Thyroid gland (tissue), 4 donors: ENCODE results near the gene SLC25A1. TPM values are rescaled to one million over a fixed set of nuclear protein-coding genes. Genes with fewer than 3 reads are reported as not detected.

ENCODE experiments used
- DNase-seq, 2 donors: peaks; one replicate each; pipeline ENCODE4 v3.0.0-alpha.2; 2019
- H3K27ac ChIP-seq, 3 donors: fragments of 200-600 bp; sonication (generic); 1 replicate in 2 of 3; 2 replicates in 1 of 3; pipeline ENCODE4 v1.5.1; 2016 to 2019; ENCODE audit warnings: mild to moderate bottlenecking in 1 of 3, moderate library complexity in 1 of 3
- H3K27me3 ChIP-seq: fragments of 200-600 bp; sonication (generic); one replicate; pipeline ENCODE4 v1.5.1; 2019
- H3K36me3 ChIP-seq, 2 donors: fragments of 200-600 bp; sonication (generic); one replicate each; pipeline ENCODE4 v1.5.1; 2016 to 2019
- H3K4me1 ChIP-seq, 2 donors: fragments of 200-600 bp; sonication (generic); one replicate each; pipeline ENCODE4 v1.5.1; 2017 to 2019
- H3K4me3 ChIP-seq, 3 donors: fragments of 200-600 bp; sonication (generic); replicated peaks in 1 of 3; 1 replicate in 2 of 3; 2 replicates in 1 of 3; pipeline ENCODE4 v1.5.1; 2016; ENCODE audit warnings: mild to moderate bottlenecking in 1 of 3
- H3K9me3 ChIP-seq: fragments of 200-600 bp; sonication (generic); one replicate; pipeline ENCODE4 v1.5.1; 2017
- POLR2A ChIP-seq, 2 donors: fragments of 450-650 bp; IDR thresholded peaks; one replicate each; pipeline ENCODE4 v1.6.1; 2017; ENCODE audit warnings: antibody characterized with exemption in 2 of 2, mild to moderate bottlenecking in 2 of 2, moderate library complexity in 1 of 2
- WGBS, 2 donors: methylation state at CpG; one replicate each; pipeline ENCODE4 v1.1.5; 2017; 5-methylcytosine and 5-hydroxymethylcytosine counted together
- intact Hi-C: fragments of 100-400 bp; cut with DNase I; formaldehyde crosslinking; loops from one replicate; pipeline ENCODE4 v1.15.1; 2023
- total RNA-seq, 4 donors: library from RNA; depleted of rRNA; stranded (reverse); fragments of >200 nt; gene quantifications; one replicate each; pipeline ENCODE4 v1.2.3, GENCODE V29; 2016
- TF ChIP-seq, protein P1 (sequence below), 6 experiments: fragments of 200-600 bp in 3 of 6; fragments of 450-650 bp in 3 of 6; sonication (generic) in 3 of 6; IDR thresholded peaks; one replicate each; pipeline ENCODE4 v1.5.1; 2016 to 2019; ENCODE audit warnings: antibody characterized with exemption in 6 of 6, mild to moderate bottlenecking in 2 of 6, inconsistent platforms in 1 of 6, moderate library complexity in 1 of 6

SLC25A1 gene
- total RNA-seq, 4 donors from 2014 or later = 38.7 to 79.9 (median 62.1) TPM

GRCh38 chr22:19132693-19133400 is 45.7 kb downstream of the SLC25A1 start:
- WGBS, 2 donors = 88 to 91% methylated on average over 9 of the region's 9 CpGs
- H3K27ac ChIP-seq = no peak overlapping the region
- no peaks in the 10 kb centered on the region for H3K27me3 ChIP-seq
- no peaks in the 10 kb centered on the region for H3K9me3 ChIP-seq
- H3K4me3 ChIP-seq = no peak overlapping the region
- intact Hi-C loops = no loop called here
- H3K4me1 ChIP-seq = no peaks in the 10 kb centered on the region
- DNase-seq = no peak
- peaks cover 30 to 35% of the 10 kb centered on the region in 2 donors for H3K36me3 ChIP-seq
- TF ChIP-seq POLR2A (IDR thresholded peaks at IDR 0.05) = no peak
- TF ChIP-seq, protein P1, sequence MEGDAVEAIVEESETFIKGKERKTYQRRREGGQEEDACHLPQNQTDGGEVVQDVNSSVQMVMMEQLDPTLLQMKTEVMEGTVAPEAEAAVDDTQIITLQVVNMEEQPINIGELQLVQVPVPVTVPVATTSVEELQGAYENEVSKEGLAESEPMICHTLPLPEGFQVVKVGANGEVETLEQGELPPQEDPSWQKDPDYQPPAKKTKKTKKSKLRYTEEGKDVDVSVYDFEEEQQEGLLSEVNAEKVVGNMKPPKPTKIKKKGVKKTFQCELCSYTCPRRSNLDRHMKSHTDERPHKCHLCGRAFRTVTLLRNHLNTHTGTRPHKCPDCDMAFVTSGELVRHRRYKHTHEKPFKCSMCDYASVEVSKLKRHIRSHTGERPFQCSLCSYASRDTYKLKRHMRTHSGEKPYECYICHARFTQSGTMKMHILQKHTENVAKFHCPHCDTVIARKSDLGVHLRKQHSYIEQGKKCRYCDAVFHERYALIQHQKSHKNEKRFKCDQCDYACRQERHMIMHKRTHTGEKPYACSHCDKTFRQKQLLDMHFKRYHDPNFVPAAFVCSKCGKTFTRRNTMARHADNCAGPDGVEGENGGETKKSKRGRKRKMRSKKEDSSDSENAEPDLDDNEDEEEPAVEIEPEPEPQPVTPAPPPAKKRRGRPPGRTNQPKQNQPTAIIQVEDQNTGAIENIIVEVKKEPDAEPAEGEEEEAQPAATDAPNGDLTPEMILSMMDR (IDR thresholded peaks at IDR 0.05) = no peak

- no peak overlapping the region for H3K4me3 ChIP-seq
- no peaks in the 10 kb centered on the region for H3K27me3 ChIP-seq
- no peaks in the 10 kb centered on the region for H3K4me1 ChIP-seq
- no peak for DNase-seq
- intact Hi-C loops = no loop called here
- WGBS, 2 donors = 90 to 99% methylated on average over 15 to 17 of the region's 20 CpGs
- H3K27ac ChIP-seq = no peak overlapping the region
- H3K9me3 ChIP-seq = no peaks in the 10 kb centered on the region
- TF ChIP-seq, protein P1 (IDR thresholded peaks at IDR 0.05) = no peak
- no peak for TF ChIP-seq POLR2A (IDR thresholded peaks at IDR 0.05)
- H3K36me3 ChIP-seq = peaks cover 27 to 28% of the 10 kb centered on the region in 2 donors
Observed at GRCh38 chr22:19132153-19132552, 46.4 kb downstream of the SLC25A1 start.

- 91 to 96% methylated on average over 16 to 19 of the region's 19 CpGs for WGBS, 2 donors
Observed at GRCh38 chr22:19131685-19132015, 46.9 kb downstream of the SLC25A1 start.

GRCh38 chr22:19130959-19131684 is 47.4 kb downstream of the SLC25A1 start, which contains the start of gene TSSK2:
TSS of gene TSSK2 (plus strand) at chr22:19131308. CDS start at chr22:19131400, 92 bp downstream.
- TF ChIP-seq POLR2A (IDR thresholded peaks at IDR 0.05) = no peak
- TF ChIP-seq, protein P1 (IDR thresholded peaks at IDR 0.05) = no peak
- DNase-seq = no peak
- H3K9me3 ChIP-seq = no peaks in the 10 kb centered on the region
- H3K36me3 ChIP-seq = peaks cover 18 to 19% of the 10 kb centered on the region in 2 donors
- intact Hi-C loops = no loop called here
- 91 to 93% methylated on average over 23 to 25 of the region's 27 CpGs for WGBS, 2 donors
- H3K27ac ChIP-seq = no peak within 1 kb of the TSS
- no peaks in the 10 kb centered on the region for H3K27me3 ChIP-seq
- no peaks in the 10 kb centered on the region for H3K4me1 ChIP-seq
- no peak within 1 kb of the TSS for H3K4me3 ChIP-seq

More at GRCh38 chr22:19131685-19132015, 46.9 kb downstream of the SLC25A1 start:
- Histone ChIP-seq H3K36me3 (peaks cover 23 to 24% of the 10 kb centered on the region in 2 donors), H3K4me3 (no peak overlapping the region), H3K27ac (no peak overlapping the region), H3K9me3 (no peaks in the 10 kb centered on the region), H3K4me1 (no peaks in the 10 kb centered on the region), H3K27me3 (no peaks in the 10 kb centered on the region)
- DNase-seq = no peak
- TF ChIP-seq POLR2A (IDR thresholded peaks at IDR 0.05) = no peak
- TF ChIP-seq, protein P1 (IDR thresholded peaks at IDR 0.05) = no peak
- intact Hi-C loops = no loop called here

- Histone ChIP-seq H3K4me3 (no peak overlapping the region), H3K36me3 (peaks cover 13 to 15% of the 10 kb centered on the region in 2 donors), H3K27me3 (no peaks in the 10 kb centered on the region), H3K27ac (no peak overlapping the region), H3K9me3 (no peaks in the 10 kb centered on the region), H3K4me1 (no peaks in the 10 kb centered on the region)
- TF ChIP-seq POLR2A (IDR thresholded peaks at IDR 0.05) = no peak
- TF ChIP-seq, protein P1 (IDR thresholded peaks at IDR 0.05) = no peak
- DNase-seq = no peak
- intact Hi-C loops = no loop called here
- 86 to 90% methylated on average over 8 of the region's 8 CpGs for WGBS, 2 donors
Observed at GRCh38 chr22:19129871-19130270, 48.7 kb downstream of the SLC25A1 start.
